CD4-positive, alpha-beta T cell treated with Interleukin-17A for 1 hour (primary cell): ENCODE measurements around the gene GNAL.
"Not testable (repeated sequence)": the region's sequence is repeated elsewhere in the genome, so short reads cannot be mapped to it uniquely, and the experiment has no call there.

ENCODE experiments used
- DNase-seq: peaks from one replicate; pipeline ENCODE4 v3.0.0-alpha.2; 2020

GNAL gene

GRCh38 chr18:11688972-11689668 is at the start of gene GNAL:
GNAL (plus strand) TSS chr18:11689264; CDS start chr18:11689564, 300 bp downstream.
- peak; percentile 49 for DNase-seq

GRCh38 chr18:11647310-11647709 is 41.8 kb upstream of the GNAL start:
- not testable (repeated sequence) for DNase-seq

GRCh38 chr18:11647804-11648203 is 41.3 kb upstream of the GNAL start:
- DNase-seq, result not testable (repeated sequence)

GRCh38 chr18:11649839-11650238 is 39.2 kb upstream of the GNAL start:
- no peak for DNase-seq

- DNase-seq, result no peak
These were observed 37.2 kb upstream of the GNAL start for GRCh38 chr18:11651899-11652298.

- DNase-seq, result no peak
These were observed 35.5 kb upstream of the GNAL start for GRCh38 chr18:11653521-11653920.

- DNase-seq, result peak; percentile 25
These were observed 34.1 kb upstream of the GNAL start for GRCh38 chr18:11654736-11655605.

GRCh38 chr18:11655606-11655932 is 33.5 kb upstream of the GNAL start:
- no peak for DNase-seq

GRCh38 chr18:11657152-11657551 is 31.9 kb upstream of the GNAL start:
- DNase-seq, result no peak

- no peak for DNase-seq
These were observed 31.5 kb upstream of the GNAL start for GRCh38 chr18:11657554-11657953.

GRCh38 chr18:11658019-11658418 is 31.0 kb upstream of the GNAL start:
- DNase-seq, result no peak

GRCh38 chr18:11658989-11659388 is 30.1 kb upstream of the GNAL start:
- DNase-seq, result no peak

GRCh38 chr18:11660691-11661090 is 28.4 kb upstream of the GNAL start:
- DNase-seq, result no peak

GRCh38 chr18:11661430-11661829 is 27.6 kb upstream of the GNAL start:
- no peak for DNase-seq

GRCh38 chr18:11663439-11664029 is 25.5 kb upstream of the GNAL start:
- DNase-seq, result no peak

- DNase-seq, result no peak
These were observed 24.8 kb upstream of the GNAL start for GRCh38 chr18:11664286-11664685.

- no peak for DNase-seq
These were observed 23.9 kb upstream of the GNAL start for GRCh38 chr18:11665146-11665545.

- DNase-seq, result no peak
These were observed 23.5 kb upstream of the GNAL start for GRCh38 chr18:11665587-11665986.

- no peak for DNase-seq
These were observed 22.9 kb upstream of the GNAL start for GRCh38 chr18:11666176-11666575.

GRCh38 chr18:11666831-11667230 is 22.2 kb upstream of the GNAL start:
- DNase-seq, result no peak

- DNase-seq, result no peak
These were observed 21.5 kb upstream of the GNAL start for GRCh38 chr18:11667578-11667977.

- no peak for DNase-seq
These were observed 20.5 kb upstream of the GNAL start for GRCh38 chr18:11668441-11669169.

GRCh38 chr18:11669271-11669947 is 19.7 kb upstream of the GNAL start:
- DNase-seq, result no peak
